ENCODE measurements around the gene GJA4. TPM values are rescaled to one million over a fixed set of nuclear protein-coding genes. Genes with fewer than 3 reads are reported as not detected.
"Not testable (repeated sequence)": the region's sequence is repeated elsewhere in the genome, so short reads cannot be mapped to it uniquely, and the experiment has no call there.

The GJA4 gene
- total RNA-seq, 1 donor from 2014 or later: not detected

- intact Hi-C loops (cut with micrococcal nuclease): no loop called here
Observed at GRCh38 chr1:34768856-34769255, 23.9 kb upstream of the GJA4 start.

GRCh38 chr1:34770891-34771504, 21.8 kb upstream of the GJA4 start:
- intact Hi-C loops (cut with micrococcal nuclease): no loop called here

- intact Hi-C loops (cut with micrococcal nuclease): no loop called here
Observed at GRCh38 chr1:34771573-34772371, 21.0 kb upstream of the GJA4 start.

GRCh38 chr1:34773114-34773513, 19.7 kb upstream of the GJA4 start:
- intact Hi-C loops (cut with micrococcal nuclease): not testable (repeated sequence)

GRCh38 chr1:34774957-34775356, 17.8 kb upstream of the GJA4 start:
- intact Hi-C loops (cut with micrococcal nuclease): no loop called here

GRCh38 chr1:34776911-34777310, 15.9 kb upstream of the GJA4 start:
- intact Hi-C loops (cut with micrococcal nuclease): no loop called here

- intact Hi-C loops (cut with micrococcal nuclease): no loop called here
Observed at GRCh38 chr1:34777519-34778321, 15.1 kb upstream of the GJA4 start.

GRCh38 chr1:34778381-34778780, 14.4 kb upstream of the GJA4 start:
- intact Hi-C loops (cut with micrococcal nuclease): no loop called here

- intact Hi-C loops (cut with micrococcal nuclease): no loop called here
Observed at GRCh38 chr1:34779005-34779404, 13.8 kb upstream of the GJA4 start.

- intact Hi-C loops (cut with micrococcal nuclease): no loop called here
Observed at GRCh38 chr1:34779526-34779925, 13.3 kb upstream of the GJA4 start.

- intact Hi-C loops (cut with micrococcal nuclease): no loop called here
Observed at GRCh38 chr1:34779962-34780361, 12.8 kb upstream of the GJA4 start.

GRCh38 chr1:34780528-34780927, 12.3 kb upstream of the GJA4 start:
- intact Hi-C loops (cut with micrococcal nuclease): no loop called here

GRCh38 chr1:34781071-34781843, 11.5 kb upstream of the GJA4 start, which contains the start of gene GJB3:
Gene GJB3, plus strand, starts transcription at chr1:34781214. Its CDS starts 3,549 bp downstream, at chr1:34784763.
- intact Hi-C loops (cut with micrococcal nuclease): no loop called here

- intact Hi-C loops (cut with micrococcal nuclease): no loop called here
Observed at GRCh38 chr1:34781844-34782391, 10.9 kb upstream of the GJA4 start.

- intact Hi-C loops (cut with micrococcal nuclease): no loop called here
Observed at GRCh38 chr1:34784751-34785221, 8.0 kb upstream of the GJA4 start.

- intact Hi-C loops (cut with micrococcal nuclease): no loop called here
Observed at GRCh38 chr1:34785231-34785874, 7.4 kb upstream of the GJA4 start.

GRCh38 chr1:34785875-34786470, 6.8 kb upstream of the GJA4 start:
- intact Hi-C loops (cut with micrococcal nuclease): loop anchor here (1.0 kb wide), 1 partner anchor 66 kb away; no protein-coding TSS in a partner anchor

- intact Hi-C loops (cut with micrococcal nuclease): loop anchor here (1.0 kb wide), 1 partner anchor 66 kb away; no protein-coding TSS in a partner anchor
Observed at GRCh38 chr1:34786521-34787325, 6.1 kb upstream of the GJA4 start.

Measured in T-helper 2 cell treated with Interferon-gamma antibody and Interleukin-4, amounts not matched to agents 100 ng/mL and 5 ng/mL, for 36 hours (primary cell).